HepG2 (cell line): ENCODE measurements around the gene DHRS1. TPM values are rescaled to one million over a fixed set of nuclear protein-coding genes. Genes with fewer than 3 reads are reported as not detected.

Source experiments
- ATAC-seq: fragments of 200-7000 bp; cut with Tn5 transposase; 3 replicates; pipeline ENCODE4 v1.9.1; 2020; ENCODE audit warnings: mild to moderate bottlenecking, moderate library complexity
- BruUV-seq: library from RNA; stranded (reverse); fragments of 400-500 nt; replicated peaks from 2 replicates; lab custom pipeline; 2021; lab: Mats Ljungman, UMichigan
- CTCF ChIA-PET: fragments of 300-600 bp; formaldehyde crosslinking; extraction: SDS; loops from one replicate; lab custom pipeline; 2021; ENCODE audit warnings: low total read pairs, inconsistent platforms, low intra/inter-chr PET ratio; lab: Yijun Ruan, JAX
- POLR2A ChIA-PET: fragments of 350-600 bp; sonication (Branson Sonifier 250); formaldehyde crosslinking; loops from one replicate; lab custom pipeline; 2020; ENCODE audit warnings: antibody characterized with exemption, inconsistent platforms; lab: Yijun Ruan, JAX
- DNase-seq: peaks from one replicate; pipeline ENCODE4 v3.0.0-alpha.2; 2015; ENCODE audit warnings: low spot score
- FAIRE-seq: peaks from 3 replicates; lab custom pipeline; 2011; peaks lifted over from hg19 to GRCh38; lab: Jason Lieb, UNC
- H2AFZ ChIP-seq: one replicate; pipeline ENCODE4 v1.6.1; 2011; ENCODE audit warnings: low read length, inconsistent platforms
- H3K27ac ChIP-seq: fragments of 300-600 bp; 3 replicates; pipeline ENCODE4 v1.8.0; 2011; ENCODE audit warnings: mixed run types, mild to moderate bottlenecking, mixed read lengths, low read length, inconsistent platforms; ENCODE audit not compliant: insufficient read depth; ENCODE audit errors: extremely low read length
- H3K27me3 ChIP-seq, 2 experiments: fragments of 200-600 bp in 1 of 2; 2 replicates in 1 of 2; 3 replicates in 1 of 2; pipeline versions ENCODE4 v1.6.0 to v1.8.0; 2011; ENCODE audit warnings: low read length in 2 of 2, mild to moderate bottlenecking in 2 of 2, moderate library complexity in 2 of 2, inconsistent platforms in 1 of 2; ENCODE audit not compliant: insufficient read depth in 2 of 2, control insufficient read depth in 1 of 2
- H3K36me3 ChIP-seq, 2 experiments: fragments of 200-600 bp in 1 of 2; replicated peaks in 1 of 2; 2 replicates in 1 of 2; 3 replicates in 1 of 2; pipeline versions ENCODE4 v1.5.1 to v1.8.0; 2011; ENCODE audit warnings: low read length in 2 of 2, inconsistent platforms in 1 of 2; ENCODE audit not compliant: insufficient read depth in 2 of 2, control insufficient read depth in 1 of 2
- H3K4me1 ChIP-seq: 2 replicates; pipeline ENCODE4 v1.5.1; 2012; ENCODE audit warnings: low read length, inconsistent platforms; ENCODE audit not compliant: insufficient read depth
- H3K4me2 ChIP-seq: 2 replicates; pipeline ENCODE4 v1.6.0; 2011; ENCODE audit warnings: low read depth, low read length, inconsistent platforms
- H3K4me3 ChIP-seq, 3 experiments: fragments of 200-600 bp in 1 of 3; sonication (generic), shearing (Covaris generic) in 1 of 3; replicated peaks in 1 of 3; 2 replicates each; pipeline ENCODE4 v1.5.1; 2011 to 2016; ENCODE audit warnings: low read length in 3 of 3, inconsistent platforms in 2 of 3, low read depth in 2 of 3, mild to moderate bottlenecking in 2 of 3, control low read depth in 1 of 3, mixed read lengths in 1 of 3; ENCODE audit not compliant: insufficient read depth in 1 of 3
- H3K79me2 ChIP-seq: one replicate; pipeline ENCODE4 v1.6.1; 2011; ENCODE audit warnings: low read length, inconsistent platforms; ENCODE audit not compliant: insufficient read depth
- H3K9ac ChIP-seq: 2 replicates; pipeline ENCODE4 v1.6.0; 2011; ENCODE audit warnings: mild to moderate bottlenecking, low read depth, low read length, inconsistent platforms; ENCODE audit not compliant: insufficient read depth
- H3K9me3 ChIP-seq: 2 replicates; pipeline ENCODE4 v1.5.1; 2012; ENCODE audit warnings: mild to moderate bottlenecking, low read length
- H4K20me1 ChIP-seq: 2 replicates; pipeline ENCODE4 v1.6.0; 2011; ENCODE audit warnings: inconsistent platforms, mild to moderate bottlenecking, low read length, moderate library complexity; ENCODE audit not compliant: insufficient read depth
- ASH2L ChIP-seq: fragments of 300-600, 200-600 bp; sonication (generic); IDR thresholded peaks from 2 replicates; pipeline ENCODE4 v1.7.0; 2017; ENCODE audit warnings: low read depth, mild to moderate bottlenecking, moderate library complexity, mixed read lengths, low read length; ENCODE audit not compliant: insufficient read length
- ATF7 ChIP-seq, 2 experiments: fragments of 450-650 bp in 1 of 2; sonication (generic) in 1 of 2; formaldehyde crosslinking in 1 of 2; IDR thresholded peaks; 2 replicates each; pipeline versions ENCODE4 v1.4.0 to v1.6.1; 2016 to 2020; ENCODE audit warnings: antibody characterized with exemption in 1 of 2, mild to moderate bottlenecking in 1 of 2, missing genetic modification reagents in 1 of 2
- EZH2 ChIP-seq: conservative IDR thresholded peaks from 2 replicates; pipeline ENCODE4 v1.6.1; 2012; ENCODE audit warnings: mild to moderate bottlenecking, low read depth, low read length, moderate library complexity
- FOSL2 ChIP-seq: sonication (generic); formaldehyde crosslinking; IDR thresholded peaks from 2 replicates; pipeline ENCODE4 v1.4.0; 2020; ENCODE audit warnings: missing genetic modification reagents
- HNF4A ChIP-seq: sonication (generic); formaldehyde crosslinking; IDR thresholded peaks from 2 replicates; pipeline ENCODE4 v1.4.0; 2020; ENCODE audit warnings: missing genetic modification reagents
- HNF4G ChIP-seq, 2 experiments: sonication (generic) in 1 of 2; formaldehyde crosslinking in 1 of 2; IDR thresholded peaks; 2 replicates each; pipeline versions ENCODE4 v1.4.0 to v1.6.1; 2011 to 2020; ENCODE audit warnings: borderline replicate concordance in 2 of 2, low read depth in 2 of 2, mild to moderate bottlenecking in 2 of 2, low read length in 1 of 2, missing genetic modification reagents in 1 of 2, moderate library complexity in 1 of 2
- JUND ChIP-seq: sonication (generic); formaldehyde crosslinking; IDR thresholded peaks from 2 replicates; pipeline ENCODE4 v1.8.0; 2022; ENCODE audit warnings: mild to moderate bottlenecking, missing genetic modification reagents
- NONO ChIP-seq, 2 experiments: fragments of 450-650 bp in 1 of 2; sonication (generic) in 1 of 2; formaldehyde crosslinking in 1 of 2; IDR thresholded peaks in 1 of 2; conservative IDR thresholded peaks in 1 of 2; 2 replicates each; pipeline versions ENCODE4 v1.6.1 to v1.8.0; 2017 to 2022; ENCODE audit warnings: mild to moderate bottlenecking in 1 of 2, missing genetic modification reagents in 1 of 2, moderate library complexity in 1 of 2
- SALL1 ChIP-seq: sonication (generic); formaldehyde crosslinking; IDR thresholded peaks from 2 replicates; pipeline ENCODE4 v1.8.0; 2022; ENCODE audit warnings: mild to moderate bottlenecking, missing genetic modification reagents
- SP140L ChIP-seq: sonication (generic); formaldehyde crosslinking; IDR thresholded peaks from 2 replicates; pipeline ENCODE4 v1.4.0; 2020; ENCODE audit warnings: missing genetic modification reagents, borderline replicate concordance
- TARDBP ChIP-seq: sonication (generic); formaldehyde crosslinking; IDR thresholded peaks from 2 replicates; pipeline ENCODE4 v1.8.0; 2022; ENCODE audit warnings: mild to moderate bottlenecking, missing genetic modification reagents
- ZNF296 ChIP-seq: sonication (generic); formaldehyde crosslinking; conservative IDR thresholded peaks from 2 replicates; pipeline ENCODE4 v1.5.0; 2020; ENCODE audit warnings: mild to moderate bottlenecking, missing genetic modification reagents
- ZNF839 ChIP-seq: sonication (generic); formaldehyde crosslinking; IDR thresholded peaks from 2 replicates; pipeline ENCODE4 v1.4.0; 2020; ENCODE audit warnings: missing genetic modification reagents, mild to moderate bottlenecking, borderline replicate concordance
- WGBS: methylation state at CpG from one replicate; pipeline ENCODE4 v1.1.6; 2017; ENCODE audit warnings: low lambda C conversion rate; 5-methylcytosine and 5-hydroxymethylcytosine counted together
- in situ Hi-C: cut with HindIII; loops from 2 replicates; pipeline ENCODE4 v1.10.0; 2017; ENCODE audit warnings: low pct_unique_long_range_greater_than_20kb; ENCODE audit not compliant: extremely low pct_ligation_motif_present
- intact Hi-C: fragments of 100-400 bp; cut with micrococcal nuclease; formaldehyde crosslinking; loops from one replicate; pipeline ENCODE4 v1.10.0; 2022; ENCODE audit not compliant: unreplicated experiment
- polyA plus RNA-seq, 8 experiments: library from polyadenylated mRNA; depleted of rRNA in 3 of 8; stranded (reverse) in 7 of 8; unstranded in 1 of 8; fragments of >200 nt; fragmentation: Illumina TruSeq in 4 of 8; extraction: Trizol in 4 of 8; gene quantifications; 2 replicates each; pipeline versions ENCODE4 v1.2.1 to v1.2.3, GENCODE V29; 2011 to 2016; ENCODE audit warnings: low read depth in 4 of 8, missing spikeins in 1 of 8, mixed read lengths in 1 of 8; ENCODE audit not compliant: insufficient read depth in 1 of 8
- total RNA-seq, 5 experiments: library from RNA; depleted of rRNA; stranded (reverse); fragments of >200 nt; fragmentation: Illumina TruSeq; extraction: Trizol; gene quantifications; 2 replicates each; pipeline ENCODE4 v1.2.3, GENCODE V29; 2016; ENCODE audit warnings: low read depth in 1 of 5
- TF ChIP-seq, protein P1 (sequence below): sonication (generic); formaldehyde crosslinking; IDR thresholded peaks from 2 replicates; pipeline ENCODE4 v1.9.0; 2022; ENCODE audit warnings: low read depth, missing genetic modification reagents
- TF ChIP-seq, protein P2 (sequence below): IDR thresholded peaks from 2 replicates; pipeline ENCODE4 v1.6.1; 2016; ENCODE audit warnings: control low read depth
- TF ChIP-seq, protein P3 (sequence below): sonication (generic); formaldehyde crosslinking; IDR thresholded peaks from 2 replicates; pipeline ENCODE4 v1.4.0; 2020; ENCODE audit warnings: mild to moderate bottlenecking, low read depth, missing genetic modification reagents

Gene DHRS1
- total and polyA plus RNA-seq, 2 of the 13 experiments (the other 11 are each of a cell fraction or from before 2014, with no cell fraction given) = 49.8 to 60.8 TPM

GRCh38 chr14:24337824-24338175, 38.2 kb upstream of the DHRS1 start (continued):
- TF ChIP-seq ZNF296 (CRISPR knock-in tag) = 0 out of 2 replicates have a peak, but pooled peaks have one; percentile 10
- no peak for TF ChIP-seq SP140L (CRISPR knock-in tag)

DNA sequence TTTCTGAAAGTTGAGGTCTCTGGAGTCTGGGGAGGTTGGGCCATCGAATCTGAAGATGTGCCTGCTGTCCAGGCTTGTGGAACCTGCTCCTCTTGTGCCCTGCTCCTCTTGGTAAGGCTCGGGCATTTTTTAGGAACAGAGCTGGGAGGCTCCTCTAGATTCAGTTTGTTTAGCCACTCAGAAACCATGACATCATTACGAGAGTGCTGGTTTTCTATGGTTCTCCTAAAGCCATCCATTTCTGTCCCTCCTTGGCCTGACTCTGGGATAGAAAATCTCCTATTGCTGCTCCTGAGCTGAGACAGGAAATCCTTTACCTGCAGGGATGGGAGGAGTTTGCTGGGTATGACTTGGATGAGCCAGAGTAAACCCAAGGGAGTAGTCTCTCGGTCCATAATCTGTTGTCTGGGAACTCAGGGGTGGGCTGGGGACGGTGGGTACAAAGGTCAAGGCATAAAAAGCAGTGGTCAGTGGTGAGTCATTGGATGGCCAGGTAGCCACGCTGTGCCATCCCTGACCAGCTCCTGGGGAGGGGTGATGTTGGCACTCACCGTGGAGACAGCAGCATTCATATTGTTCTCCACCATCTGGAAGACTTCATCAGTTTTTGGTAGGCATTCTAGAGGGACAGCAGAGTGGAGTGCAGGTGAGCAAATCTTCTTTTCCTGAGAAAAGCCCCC, 37.7 kb upstream of the DHRS1 start:
- FAIRE-seq (no peak), DNase-seq (no peak), ATAC-seq (no peak)
- 12% methylated on average over 7 of the region's 7 CpGs for WGBS
- in situ Hi-C loops = no loop called here
- H3K4me2 ChIP-seq = no peak overlapping the region
- no peaks in the 10 kb centered on the region for H3K9me3 ChIP-seq
- POLR2A ChIA-PET = interaction anchor here (0.8 to 2.0 kb wide), 8 partner anchors 9 to 105 kb away, joined by 3 to 7 read pairs (median 4); partner anchors contain the start of genes CBLN3 and KHNYN
- no peak overlapping the region for H3K9ac ChIP-seq
- H3K36me3 ChIP-seq = no peaks in the 10 kb centered on the region
- H2AFZ ChIP-seq = no peak overlapping the region
- intact Hi-C loops = no loop called here
- no peaks in the 10 kb centered on the region for H4K20me1 ChIP-seq
- BruUV-seq = no TSS peak
- no peaks in the 10 kb centered on the region for H3K79me2 ChIP-seq
- no peak overlapping the region for H3K4me3 ChIP-seq
- peaks cover 20 to 78% of the 10 kb centered on the region in 2 experiments; a peak in 4 of 5 replicates for H3K27me3 ChIP-seq
- CTCF ChIA-PET = interaction anchor here (1.3 to 10.2 kb wide), 2 partner anchors 97 to 99 kb away, joined by 5 to 235 read pairs; partner anchors contain the start of genes CBLN3 and KHNYN
- H3K4me1 ChIP-seq = peaks cover 34% of the 10 kb centered on the region
- H3K27ac ChIP-seq = no peak overlapping the region
- TF ChIP-seq HNF4G (IDR thresholded peaks at IDR 0.05; ENCODE audit: borderline replicate concordance, low read depth, low read length) (peak; percentile 27; the same call in 1 of the 2 replicates), HNF4G (CRISPR knock-in tag; IDR thresholded peaks at IDR 0.05; ENCODE audit: borderline replicate concordance, low read depth) (no peak), TARDBP (CRISPR knock-in tag) (no peak), ASH2L (no peak), SALL1 (CRISPR knock-in tag) (0 out of 2 replicates have a peak, but pooled peaks have one; percentile 6), EZH2 (no peak), ZNF839 (0 out of 2 replicates have a peak, but pooled peaks have one; percentile 54), JUND (CRISPR knock-in tag) (peak; percentile 21; the same call in 1 of the 2 replicates), NONO (IDR thresholded peaks at IDR 0.05) (no peak), NONO (CRISPR knock-in tag; conservative IDR thresholded peaks at IDR 0.05) (no peak), ATF7 (IDR thresholded peaks at IDR 0.05) (peak; percentile 90), ATF7 (CRISPR knock-in tag; IDR thresholded peaks at IDR 0.05) (no peak), HNF4A (CRISPR knock-in tag) (peak; percentile 29; the same call in 1 of the 2 replicates), FOSL2 (CRISPR knock-in tag) (peak; percentile 92)
- TF ChIP-seq, protein P1, sequence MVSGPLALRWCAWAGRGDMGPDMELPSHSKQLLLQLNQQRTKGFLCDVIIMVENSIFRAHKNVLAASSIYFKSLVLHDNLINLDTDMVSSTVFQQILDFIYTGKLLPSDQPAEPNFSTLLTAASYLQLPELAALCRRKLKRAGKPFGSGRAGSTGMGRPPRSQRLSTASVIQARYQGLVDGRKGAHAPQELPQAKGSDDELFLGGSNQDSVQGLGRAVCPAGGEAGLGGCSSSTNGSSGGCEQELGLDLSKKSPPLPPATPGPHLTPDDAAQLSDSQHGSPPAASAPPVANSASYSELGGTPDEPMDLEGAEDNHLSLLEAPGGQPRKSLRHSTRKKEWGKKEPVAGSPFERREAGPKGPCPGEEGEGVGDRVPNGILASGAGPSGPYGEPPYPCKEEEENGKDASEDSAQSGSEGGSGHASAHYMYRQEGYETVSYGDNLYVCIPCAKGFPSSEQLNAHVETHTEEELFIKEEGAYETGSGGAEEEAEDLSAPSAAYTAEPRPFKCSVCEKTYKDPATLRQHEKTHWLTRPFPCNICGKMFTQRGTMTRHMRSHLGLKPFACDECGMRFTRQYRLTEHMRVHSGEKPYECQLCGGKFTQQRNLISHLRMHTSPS = peak; percentile 53; the same call in 1 of the 2 replicates
- TF ChIP-seq, protein P2, sequence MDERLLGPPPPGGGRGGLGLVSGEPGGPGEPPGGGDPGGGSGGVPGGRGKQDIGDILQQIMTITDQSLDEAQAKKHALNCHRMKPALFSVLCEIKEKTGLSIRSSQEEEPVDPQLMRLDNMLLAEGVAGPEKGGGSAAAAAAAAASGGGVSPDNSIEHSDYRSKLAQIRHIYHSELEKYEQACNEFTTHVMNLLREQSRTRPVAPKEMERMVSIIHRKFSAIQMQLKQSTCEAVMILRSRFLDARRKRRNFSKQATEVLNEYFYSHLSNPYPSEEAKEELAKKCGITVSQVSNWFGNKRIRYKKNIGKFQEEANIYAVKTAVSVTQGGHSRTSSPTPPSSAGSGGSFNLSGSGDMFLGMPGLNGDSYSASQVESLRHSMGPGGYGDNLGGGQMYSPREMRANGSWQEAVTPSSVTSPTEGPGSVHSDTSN = 0 out of 2 replicates have a peak, but pooled peaks have one; percentile 8
- TF ChIP-seq, protein P3, sequence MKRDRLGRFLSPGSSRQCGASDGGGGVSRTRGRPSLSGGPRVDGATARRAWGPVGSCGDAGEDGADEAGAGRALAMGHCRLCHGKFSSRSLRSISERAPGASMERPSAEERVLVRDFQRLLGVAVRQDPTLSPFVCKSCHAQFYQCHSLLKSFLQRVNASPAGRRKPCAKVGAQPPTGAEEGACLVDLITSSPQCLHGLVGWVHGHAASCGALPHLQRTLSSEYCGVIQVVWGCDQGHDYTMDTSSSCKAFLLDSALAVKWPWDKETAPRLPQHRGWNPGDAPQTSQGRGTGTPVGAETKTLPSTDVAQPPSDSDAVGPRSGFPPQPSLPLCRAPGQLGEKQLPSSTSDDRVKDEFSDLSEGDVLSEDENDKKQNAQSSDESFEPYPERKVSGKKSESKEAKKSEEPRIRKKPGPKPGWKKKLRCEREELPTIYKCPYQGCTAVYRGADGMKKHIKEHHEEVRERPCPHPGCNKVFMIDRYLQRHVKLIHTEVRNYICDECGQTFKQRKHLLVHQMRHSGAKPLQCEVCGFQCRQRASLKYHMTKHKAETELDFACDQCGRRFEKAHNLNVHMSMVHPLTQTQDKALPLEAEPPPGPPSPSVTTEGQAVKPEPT (CRISPR knock-in tag) = no peak
